HG02852 (cell line): ENCODE data around the gene NEUROD4.

Experiments used
- ATAC-seq: cut with Tn5 transposase; IDR thresholded peaks from one replicate; pipeline ENCODE4 v1.9.1; 2021; ENCODE audit warnings: mild to moderate bottlenecking, moderate library complexity; ENCODE audit not compliant: unreplicated experiment

Gene NEUROD4

DNA sequence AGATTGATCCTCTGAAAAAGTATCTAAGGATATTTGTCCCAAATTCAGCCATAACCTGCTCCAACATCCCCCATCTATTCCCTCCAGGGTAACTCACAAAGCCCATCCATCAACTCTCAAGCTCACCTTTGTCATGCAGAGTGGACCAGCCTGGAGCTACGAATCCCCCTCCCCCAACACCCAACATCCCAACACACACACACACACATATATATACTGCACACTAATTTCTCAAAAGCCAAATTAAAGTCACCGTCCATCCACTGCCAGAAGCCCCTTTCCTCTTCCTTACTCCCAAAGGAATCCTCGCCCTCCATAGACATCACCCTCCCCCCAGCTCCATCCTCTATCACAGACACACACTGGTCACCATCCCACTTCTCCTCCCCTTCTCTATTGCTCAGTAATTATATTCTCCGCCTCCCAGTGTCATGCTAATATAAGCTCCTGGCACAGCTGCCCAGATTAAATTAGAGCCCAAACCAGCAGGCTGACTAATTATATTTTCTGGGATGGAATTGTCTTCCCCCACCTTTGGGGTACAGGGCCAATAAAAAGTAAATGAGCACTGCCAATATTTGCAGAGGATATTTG is 21.7 kb upstream of the NEUROD4 start:
- ATAC-seq = no peak

GRCh38 chr12:54998958-54999510 is 20.7 kb upstream of the NEUROD4 start:
- ATAC-seq = no peak

- ATAC-seq = no peak
These were observed 18.4 kb upstream of the NEUROD4 start for GRCh38 chr12:55001198-55001868.

DNA sequence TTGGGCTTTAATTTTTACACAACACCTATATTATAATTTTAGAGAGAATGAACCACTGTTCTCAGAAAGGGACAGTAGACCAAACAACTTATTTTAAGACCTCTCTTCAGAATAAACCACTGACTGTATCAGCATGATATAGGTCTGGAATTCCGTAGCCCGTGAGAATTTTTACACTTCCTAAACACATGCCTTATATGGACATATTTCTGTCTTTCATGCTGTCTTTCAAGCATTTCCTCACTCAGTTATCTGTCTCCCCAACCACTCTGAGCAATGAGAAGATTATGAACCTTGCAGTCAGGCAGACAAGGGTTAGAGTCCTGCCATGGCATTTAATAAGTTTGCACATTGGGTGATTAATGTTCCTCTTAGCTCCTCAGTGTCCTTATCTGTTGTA is 17.4 kb upstream of the NEUROD4 start:
- no peak for ATAC-seq

DNA sequence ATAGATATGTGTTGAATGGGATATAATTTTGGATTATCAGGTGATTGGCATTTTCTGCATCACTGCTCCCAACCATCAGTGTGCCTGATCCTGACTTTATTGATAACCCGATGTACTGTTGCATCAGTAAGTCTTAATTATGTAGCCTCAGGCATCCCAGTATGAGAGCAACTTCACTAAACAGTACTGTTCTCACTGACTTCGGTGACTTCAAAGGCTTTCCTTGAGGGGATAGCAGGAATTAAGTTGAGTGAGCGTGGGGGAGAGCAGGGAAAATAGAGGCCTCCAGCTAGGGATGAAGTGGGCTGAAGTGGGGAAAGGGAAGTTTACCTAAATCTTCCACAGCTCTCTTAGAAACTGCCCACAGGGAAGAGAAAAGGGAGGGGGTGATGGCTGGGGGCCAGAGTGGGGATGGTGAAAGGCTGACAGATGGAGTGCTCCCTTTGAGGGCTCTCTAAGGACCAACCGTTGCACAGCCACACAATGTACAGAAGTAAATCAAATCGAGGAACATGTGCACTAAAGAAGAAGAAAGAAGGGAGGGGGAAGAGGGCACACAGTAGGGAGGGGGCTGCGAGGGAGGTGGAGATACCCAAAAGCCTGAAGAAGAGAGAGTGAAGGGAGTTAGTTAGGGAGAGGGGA is 10.7 kb upstream of the NEUROD4 start:
- ATAC-seq = no peak

GRCh38 chr12:55017416-55017925 is 2.3 kb upstream of the NEUROD4 start:
- no peak for ATAC-seq

- no peak for ATAC-seq
These were observed 4.8 kb downstream of the NEUROD4 start for GRCh38 chr12:55024575-55024974.

GRCh38 chr12:55025508-55025907 is 5.7 kb downstream of the NEUROD4 start:
- no peak for ATAC-seq

GRCh38 chr12:55034218-55034617 is 14.4 kb downstream of the NEUROD4 start:
- no peak for ATAC-seq

GRCh38 chr12:55036326-55037115 is 16.7 kb downstream of the NEUROD4 start:
- no peak for ATAC-seq

DNA sequence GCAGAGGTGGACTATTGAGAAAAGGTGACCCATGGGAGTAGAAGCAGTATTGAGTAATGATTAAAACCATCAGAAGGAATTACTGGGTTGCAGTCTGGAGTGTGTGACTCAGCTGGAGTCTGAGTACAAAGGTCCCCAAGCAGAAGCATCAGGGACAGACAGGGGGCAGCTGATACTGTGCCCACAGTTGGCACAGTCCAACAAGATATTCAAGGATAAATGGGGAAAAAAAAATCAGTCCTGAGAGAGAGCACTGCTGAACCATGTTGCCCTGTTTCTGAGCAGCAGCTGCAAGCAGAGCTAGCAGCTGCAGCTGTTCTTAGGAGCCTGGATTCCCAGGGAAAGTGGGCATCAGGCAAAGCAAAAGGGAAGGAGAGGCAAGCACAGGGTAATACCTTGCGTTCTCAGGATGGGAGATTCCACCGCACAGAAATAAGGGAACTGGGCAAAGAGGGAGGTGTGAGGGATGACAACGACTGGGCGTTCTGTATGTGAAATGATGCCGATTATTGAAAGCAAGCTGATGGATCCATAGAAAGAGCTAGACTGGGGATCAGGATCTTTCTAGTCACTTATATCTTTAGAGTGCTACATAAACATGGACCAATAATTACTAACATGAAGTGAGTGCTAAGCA is 17.7 kb downstream of the NEUROD4 start:
- no peak for ATAC-seq

DNA sequence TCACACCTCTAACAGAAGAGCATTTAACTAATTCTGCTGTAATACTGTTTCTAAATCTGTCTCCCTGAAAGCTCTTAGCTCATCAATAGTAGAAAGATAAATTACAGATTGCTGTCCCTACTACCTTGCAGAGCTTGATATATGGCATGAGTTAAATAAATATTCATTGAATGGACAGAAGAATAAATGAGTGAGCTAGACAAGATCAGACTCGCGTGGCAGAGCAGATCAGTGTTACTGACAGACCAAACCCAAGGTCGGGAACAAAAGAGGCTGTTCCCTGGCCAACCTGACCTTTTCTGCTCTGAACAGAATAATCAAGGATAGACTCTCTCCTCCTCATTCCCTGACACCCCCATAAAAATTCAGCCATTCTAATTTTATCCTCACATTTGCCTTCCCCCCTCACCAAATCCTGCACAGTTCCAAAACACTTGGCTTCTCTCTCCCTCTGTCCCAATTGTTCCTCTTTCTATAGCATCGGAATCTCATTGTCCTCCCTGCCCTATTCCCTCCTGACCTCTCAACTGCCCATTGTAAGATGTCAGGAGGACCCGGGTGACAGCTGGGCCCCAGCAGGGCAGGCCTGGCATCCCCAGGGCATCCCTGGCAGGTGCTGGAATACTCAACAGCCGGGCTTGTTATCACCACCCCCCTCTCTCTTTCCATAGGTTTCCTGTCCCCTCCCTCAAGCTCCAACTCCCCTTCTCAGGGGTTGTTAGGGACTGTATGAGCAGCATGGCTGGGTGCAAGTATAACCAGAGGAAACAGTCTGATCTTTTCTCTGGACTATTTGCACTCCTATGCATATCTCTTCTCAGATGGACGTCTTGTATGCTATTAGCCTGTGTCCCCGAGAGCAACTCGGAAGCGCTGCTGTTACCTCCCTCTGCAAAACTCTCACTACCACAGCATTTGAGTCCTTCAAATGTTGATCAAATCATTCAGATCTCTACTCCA is 19.9 kb downstream of the NEUROD4 start:
- ATAC-seq = no peak

GRCh38 chr12:55041345-55042055 is 21.7 kb downstream of the NEUROD4 start:
- no peak for ATAC-seq

- ATAC-seq = no peak
These were observed 23.8 kb downstream of the NEUROD4 start for GRCh38 chr12:55043542-55043941.

- no peak for ATAC-seq
These were observed 24.4 kb downstream of the NEUROD4 start for GRCh38 chr12:55044135-55044534.

DNA sequence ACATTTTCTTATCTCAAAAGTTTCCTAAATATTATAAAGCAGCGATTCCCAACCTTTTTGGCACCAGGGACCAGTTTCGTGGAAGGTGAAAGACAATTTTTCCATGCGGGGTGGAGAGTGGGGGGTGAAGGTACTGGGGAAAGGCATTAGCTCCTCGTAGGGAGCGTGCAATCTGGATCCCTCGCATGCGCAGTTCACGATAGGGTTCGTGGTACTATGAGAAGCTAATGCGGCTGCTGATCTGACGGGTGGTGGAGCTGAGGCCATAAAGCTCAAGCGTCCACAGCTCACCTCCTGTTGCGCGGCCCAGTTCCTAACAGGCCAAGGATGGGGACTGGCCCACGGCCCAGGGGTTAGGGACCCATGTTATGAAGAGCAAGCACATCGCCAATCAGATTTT is 29.9 kb downstream of the NEUROD4 start:
- ATAC-seq = no peak

DNA sequence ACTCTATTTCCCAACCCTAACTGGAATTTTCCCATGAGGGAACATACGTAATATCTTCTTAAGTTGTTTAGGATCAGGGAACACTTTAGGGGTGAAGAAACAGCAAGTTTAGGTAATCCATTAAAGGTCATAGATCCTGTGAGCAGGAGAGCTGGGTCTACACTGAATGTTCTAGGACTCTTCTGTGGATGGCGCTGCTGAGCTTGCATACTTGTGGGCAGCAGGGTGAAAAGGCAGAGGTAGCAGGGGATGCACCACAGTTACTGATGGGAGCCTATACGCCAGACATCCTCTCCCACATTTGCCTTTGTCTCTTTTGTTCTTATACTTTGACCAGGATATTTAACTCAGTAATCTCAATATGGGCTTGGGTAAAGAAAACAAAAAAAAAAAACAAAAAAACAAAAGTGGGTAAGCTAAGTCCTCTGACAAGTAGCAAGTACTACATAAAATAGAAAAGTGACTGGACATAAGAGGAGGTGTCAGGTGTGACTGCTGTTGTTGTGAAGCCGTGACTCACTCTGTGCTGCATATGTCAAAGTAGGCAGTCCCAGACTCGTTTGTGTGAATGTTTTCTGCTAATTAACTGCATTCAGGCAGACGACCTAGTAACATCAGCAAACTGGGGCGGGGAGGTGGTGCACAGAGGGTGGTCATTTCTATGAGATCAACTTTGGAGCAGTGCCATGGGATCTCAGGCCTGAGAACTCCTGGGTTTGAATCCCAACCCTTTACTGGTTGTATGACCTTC is 31.6 kb downstream of the NEUROD4 start:
- ATAC-seq = no peak

GRCh38 chr12:55057481-55057880 is 37.7 kb downstream of the NEUROD4 start:
- no peak for ATAC-seq
